Heart right ventricle (tissue), 16 donors: Measurements from ENCODE around the gene SYNJ1. TPM values are rescaled to one million over a fixed set of nuclear protein-coding genes. Genes with fewer than 3 reads are reported as not detected.
"Not testable (repeated sequence)": the region's sequence is repeated elsewhere in the genome, so short reads cannot be mapped to it uniquely, and the experiment has no call there.

ENCODE experiments used
- ATAC-seq, 8 donors: fragments of 200-7000 bp; cut with Tn5 transposase; one replicate each; pipeline ENCODE4 v1.9.1; 2020; ENCODE audit warnings: mild to moderate bottlenecking in 8 of 8, moderate library complexity in 8 of 8, moderate number of reproducible peaks in 1 of 8
- DNase-seq, 2 donors: peaks; one replicate each; pipeline ENCODE4 v3.0.0-alpha.2; 2020
- H3K27ac ChIP-seq, 10 donors: fragments of 200-600 bp; sonication (generic) in 2 of 10; one replicate each; pipeline versions ENCODE4 v1.5.0 to v1.8.0; 2020 to 2022; ENCODE audit warnings: mild to moderate bottlenecking in 3 of 10
- H3K27me3 ChIP-seq, 7 donors: fragments of 200-600 bp; one replicate each; pipeline ENCODE4 v1.8.0; 2021 to 2022; ENCODE audit warnings: mild to moderate bottlenecking in 2 of 7
- H3K36me3 ChIP-seq, 9 donors: fragments of 200-600 bp; sonication (generic) in 1 of 9; one replicate each; pipeline versions ENCODE4 v1.5.0 to v1.8.0; 2020 to 2022; ENCODE audit warnings: mild to moderate bottlenecking in 2 of 9
- H3K4me1 ChIP-seq, 9 donors: fragments of 200-600 bp; sonication (generic) in 1 of 9; one replicate each; pipeline versions ENCODE4 v1.5.0 to v1.8.0; 2020 to 2022; ENCODE audit warnings: mild to moderate bottlenecking in 4 of 9
- H3K4me3 ChIP-seq, 10 donors: fragments of 200-600 bp; sonication (generic) in 2 of 10; one replicate each; pipeline versions ENCODE4 v1.5.0 to v1.8.0; 2020 to 2022; ENCODE audit warnings: mild to moderate bottlenecking in 7 of 10, moderate library complexity in 2 of 10
- H3K9me3 ChIP-seq, 11 donors: fragments of 200-600 bp in 10 of 11; sonication (generic) in 2 of 11; one replicate each; pipeline versions ENCODE4 v1.5.0 to v1.8.0; 2013 to 2022; ENCODE audit warnings: mild to moderate bottlenecking in 2 of 11, control low read depth in 1 of 11, moderate library complexity in 1 of 11
- CTCF ChIP-seq, 9 donors: fragments of 200-600 bp; sonication (generic) in 2 of 9; IDR thresholded peaks; one replicate each; pipeline versions ENCODE4 v1.5.0 to v1.8.0; 2021 to 2022; ENCODE audit warnings: antibody characterized with exemption in 9 of 9, mild to moderate bottlenecking in 5 of 9, moderate library complexity in 1 of 9
- WGBS, 2 donors: extraction: QIAGEN DNeasy Blood & Tissue Kit; methylation state at CpG; one replicate each; pipeline ENCODE4 v1.1.7; 2013; ENCODE audit warnings: inconsistent platforms in 1 of 2; 5-methylcytosine and 5-hydroxymethylcytosine counted together
- intact Hi-C, 10 donors: fragments of 100-400 bp; cut with DNase I; formaldehyde crosslinking; loops; one replicate each; pipeline versions ENCODE4 v1.11.1 to v1.14.2; 2022
- polyA plus RNA-seq, 2 donors: library from polyadenylated mRNA; stranded (reverse); fragments of 200-250 nt; gene quantifications; one replicate each; pipeline ENCODE4 v1.2.3, GENCODE V29; 2013
- total RNA-seq, 10 donors: library from RNA; stranded (reverse); fragmentation: NEBNext Ultra II Directional in 3 of 10; extraction: Animal tissue kit (Norgen Biotek cat#: 25700) in 3 of 10; gene quantifications; one replicate each; pipeline versions ENCODE4 v1.2.1 to v1.2.4, GENCODE V29; 2021 to 2023
- donor health status: Arrhythmogenic right ventricular cardiomyopathy.
- donor health status: ischemic (EF 13 %, LVEDD 7.1; RV severe dilation, severe dysfunction).
- donor health status: healthy with polysubstance abuse.
- donor health status: DM: no; HTN: yes; CAD: no.
- donor health status: DM: no; HTN: no; CAD: no.
- donor health status: ischemic (EF 25% LVEDD 6.9; RV normal size, moderate dysfunction).
- donor health status: ischemic (EF 25% LVEDD 5.7; RV mildly dilated, moderate dysfunction).
- donor health status: healthy.
- donor health status: DM: yes; HTN: yes; CAD: no.
- donor health status: Ischemic cardiomyopathy.
- donor health status: ischemic (EF 35%, LVEDD 5.7; RV mildly dilated, moderate dysfunction).
- donor health status: nonischemic (EF 11% LVEDD 7.7; RV severe dilation, severe dysfunction).
- donor health status: DM: yes; HTN: yes; CAD: no.
- donor health status: PGD.
- donor health status: ischemic (EF 29% LVEDD 5.4; RV normal size, mild dysfunction).
- donor health status: nonischemic (EF 23%, LVEDD 6.1; RV moderate dilation, normal function).

SYNJ1 gene
- total and polyA plus RNA-seq, 12 donors: 5.0 to 15.6 (median 11.8) TPM

GRCh38 chr21:32742396-32742795 lies 14.6 kb upstream of the SYNJ1 start:
- H3K4me1 ChIP-seq: no peaks in the 10 kb centered on the region
- H3K36me3 ChIP-seq: peaks cover 0 to 100% (median 64%) of the 10 kb centered on the region in 9 donors
- no peak overlapping the region for H3K27ac ChIP-seq
- H3K9me3 ChIP-seq: peaks cover 0 to 4% (median 0%) of the 10 kb centered on the region in 11 donors
- TF ChIP-seq CTCF (IDR thresholded peaks at IDR 0.05): no peak
- ATAC-seq (no peak), DNase-seq (no peak)
- intact Hi-C loops: no loop called here
- no peak overlapping the region for H3K4me3 ChIP-seq
- 81 to 91% methylated on average over 2 of the region's 2 CpGs for WGBS, 2 donors
- no peaks in the 10 kb centered on the region for H3K27me3 ChIP-seq

DNA sequence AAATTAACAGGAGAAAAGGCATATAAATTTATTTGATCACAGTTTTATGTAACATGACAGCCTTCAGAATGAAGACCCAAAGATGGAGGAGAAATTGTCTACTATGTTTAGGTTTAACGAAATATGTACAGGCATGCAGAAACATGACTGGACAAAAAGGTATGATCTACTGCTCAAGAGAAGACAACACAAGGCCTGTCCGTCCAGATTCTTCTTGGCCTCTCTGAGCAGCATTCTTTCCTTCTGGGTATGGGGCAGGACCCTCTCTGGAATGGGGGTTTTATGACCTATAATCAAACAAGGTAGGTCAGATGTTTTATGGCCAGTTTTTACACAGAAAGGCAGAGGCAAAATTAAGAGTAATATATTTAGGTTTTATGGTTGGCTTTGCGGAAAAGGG lies 13.5 kb upstream of the SYNJ1 start:
- Histone ChIP-seq H3K9me3 (no peaks in the 10 kb centered on the region), H3K36me3 (peaks cover 0 to 100% (median 68%) of the 10 kb centered on the region in 9 donors), H3K4me1 (no peaks in the 10 kb centered on the region), H3K4me3 (no peak overlapping the region), H3K27me3 (no peaks in the 10 kb centered on the region), H3K27ac (no peak overlapping the region)
- ATAC-seq (no peak), DNase-seq (no peak)
- no peak for TF ChIP-seq CTCF (IDR thresholded peaks at IDR 0.05)
- 94 to 95% methylated on average over 3 of the region's 3 CpGs for WGBS, 2 donors
- intact Hi-C loops: no loop called here

GRCh38 chr21:32739946-32740345 lies 12.1 kb upstream of the SYNJ1 start:
- Histone ChIP-seq H3K27ac (no peak overlapping the region), H3K9me3 (no peaks in the 10 kb centered on the region), H3K27me3 (no peaks in the 10 kb centered on the region), H3K36me3 (peaks cover 0 to 100% (median 56%) of the 10 kb centered on the region in 9 donors), H3K4me1 (no peaks in the 10 kb centered on the region), H3K4me3 (no peak overlapping the region)
- no peak for DNase-seq
- TF ChIP-seq CTCF (IDR thresholded peaks at IDR 0.05): no peak
- ATAC-seq: no peak
- WGBS, 2 donors: 94% methylated on average over 2 of the region's 2 CpGs
- intact Hi-C loops: no loop called here

DNA sequence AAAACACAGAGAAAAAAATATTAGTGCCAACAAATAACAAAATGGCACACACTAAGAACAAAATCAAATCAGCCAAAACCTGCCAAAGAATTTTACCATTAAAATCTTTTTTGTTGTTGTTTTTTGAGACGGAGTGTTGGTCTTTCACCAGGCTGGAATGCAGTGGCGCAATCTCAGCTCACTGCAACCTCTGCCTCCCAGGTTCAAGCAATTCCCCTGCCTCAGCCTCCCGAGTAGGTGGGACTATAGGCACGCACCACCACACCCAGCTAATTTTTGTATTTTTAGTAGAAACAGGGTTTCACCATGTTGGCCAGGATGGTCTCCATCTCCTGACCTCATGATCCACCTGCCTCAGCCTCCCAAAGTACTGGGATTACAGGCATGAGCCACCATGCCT lies 8.3 kb upstream of the SYNJ1 start:
- H3K4me3 ChIP-seq, intact Hi-C loops, H3K9me3 ChIP-seq, H3K27ac ChIP-seq, H3K27me3 ChIP-seq, DNase-seq, H3K4me1 ChIP-seq, ATAC-seq: not testable (repeated sequence)
- H3K36me3 ChIP-seq: peaks cover 0 to 88% (median 35%) of the 10 kb centered on the region in 9 donors
- 91 to 94% methylated on average over 4 of the region's 4 CpGs for WGBS, 2 donors

DNA sequence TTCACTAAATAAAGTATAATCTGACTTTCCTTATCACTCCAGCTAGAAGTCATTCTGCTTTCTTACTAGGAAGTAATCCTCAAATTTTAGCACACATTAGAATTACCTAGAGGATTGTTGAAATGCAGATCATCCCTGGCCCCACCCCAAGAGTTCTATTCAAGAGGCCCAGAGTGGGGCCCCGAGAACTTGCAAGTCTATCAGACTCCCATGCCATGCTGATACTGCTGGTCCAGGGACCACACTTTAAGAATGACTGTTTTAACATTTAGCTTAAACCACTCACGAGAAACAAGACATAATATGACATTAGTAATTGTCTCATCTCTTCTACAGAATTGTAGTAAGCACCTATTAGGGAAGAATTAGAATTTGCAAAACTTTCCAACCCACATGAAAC lies 7.7 kb upstream of the SYNJ1 start:
- no peak overlapping the region for H3K27ac ChIP-seq
- no peaks in the 10 kb centered on the region for H3K27me3 ChIP-seq
- H3K9me3 ChIP-seq: no peaks in the 10 kb centered on the region
- peaks cover 0 to 11% (median 0%) of the 10 kb centered on the region in 9 donors for H3K4me1 ChIP-seq
- intact Hi-C loops: no loop called here
- DNase-seq (no peak), ATAC-seq (no peak)
- TF ChIP-seq CTCF (IDR thresholded peaks at IDR 0.05): no peak
- WGBS, 2 donors: 93 to 94% methylated on average over 2 of the region's 2 CpGs
- peaks cover 0 to 82% (median 29%) of the 10 kb centered on the region in 9 donors for H3K36me3 ChIP-seq
- no peak overlapping the region for H3K4me3 ChIP-seq
